Neural progenitor cell (in vitro differentiated cells): Measurements from ENCODE around the gene DNAJB8.

Source experiments
- CTCF ChIP-seq: fragments of 200-600 bp; sonication (generic); IDR thresholded peaks from 2 replicates; pipeline ENCODE4 v1.5.1; 2017; ENCODE audit warnings: antibody characterized with exemption, mild to moderate bottlenecking
- EZH2 ChIP-seq: fragments of 200-600 bp; sonication (generic); IDR thresholded peaks from 2 replicates; pipeline ENCODE4 v1.6.1; 2017; ENCODE audit warnings: antibody characterized with exemption, mild to moderate bottlenecking, moderate library complexity

- TF ChIP-seq CTCF (peak; percentile 48), EZH2 (no peak)
These were observed 36.5 kb upstream of the DNAJB8 start for GRCh38 chr3:128503164-128503651.
